Inflammatory macrophage treated with lipopolysaccharide for 1 hour (primary cell): ENCODE measurements around the gene TAS1R2.

Experiments
- DNase-seq, 2 donors: peaks; one replicate each; pipeline ENCODE4 v3.0.0-alpha.2; 2020 to 2022

The TAS1R2 gene

DNA sequence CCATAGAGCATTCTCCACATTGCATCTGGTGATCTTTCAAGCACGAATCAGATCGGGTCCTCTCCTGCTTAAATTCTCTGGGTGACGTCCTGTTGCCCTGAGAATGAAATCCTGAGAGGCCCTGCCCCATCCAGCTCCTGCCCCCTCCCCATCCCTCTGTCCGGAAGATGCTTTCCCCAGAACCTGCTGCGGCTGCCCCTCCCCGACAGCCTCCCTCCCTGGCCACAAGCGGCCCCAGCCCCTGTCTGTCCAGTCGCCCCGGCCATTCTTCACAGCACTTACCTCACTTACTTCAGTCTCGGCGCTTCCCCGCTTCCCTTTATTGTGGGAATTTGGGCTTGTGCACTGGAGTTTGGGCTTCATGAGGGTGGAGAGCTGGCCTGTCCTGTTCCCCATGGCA, 40.3 kb downstream of the TAS1R2 start:
- no peak for DNase-seq

DNA sequence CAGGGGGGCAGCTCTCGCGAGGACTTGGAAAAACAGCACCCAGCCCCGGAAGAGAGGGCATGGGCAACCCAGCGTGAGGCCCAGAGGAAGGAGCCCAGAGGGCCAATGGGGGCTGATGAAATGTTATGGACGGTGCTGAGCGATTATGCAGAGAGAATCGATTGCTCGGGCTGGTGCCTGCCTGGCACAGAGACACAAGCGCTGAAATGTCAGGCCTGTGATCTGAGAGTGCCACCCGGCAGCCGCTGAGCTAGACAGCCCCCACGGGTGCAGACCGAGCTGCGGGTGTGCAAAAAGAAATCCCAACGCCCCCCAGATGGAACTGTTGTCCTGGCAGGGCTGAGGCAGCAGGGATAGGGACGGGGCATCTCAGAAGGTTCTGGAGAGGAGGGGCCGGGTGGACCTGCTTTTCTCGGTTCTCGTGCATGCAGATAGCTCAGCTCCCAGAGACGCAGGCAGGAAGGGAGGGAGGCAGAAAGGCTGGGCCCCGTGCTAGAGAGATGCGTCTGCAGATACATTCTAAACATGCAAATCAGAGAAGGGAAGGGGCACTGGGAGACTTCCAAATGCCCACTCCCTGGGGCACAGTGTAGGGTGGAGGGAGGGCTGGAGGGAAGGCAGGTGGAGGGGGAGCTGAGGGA, 41.5 kb downstream of the TAS1R2 start:
- DNase-seq, result no peak

DNA sequence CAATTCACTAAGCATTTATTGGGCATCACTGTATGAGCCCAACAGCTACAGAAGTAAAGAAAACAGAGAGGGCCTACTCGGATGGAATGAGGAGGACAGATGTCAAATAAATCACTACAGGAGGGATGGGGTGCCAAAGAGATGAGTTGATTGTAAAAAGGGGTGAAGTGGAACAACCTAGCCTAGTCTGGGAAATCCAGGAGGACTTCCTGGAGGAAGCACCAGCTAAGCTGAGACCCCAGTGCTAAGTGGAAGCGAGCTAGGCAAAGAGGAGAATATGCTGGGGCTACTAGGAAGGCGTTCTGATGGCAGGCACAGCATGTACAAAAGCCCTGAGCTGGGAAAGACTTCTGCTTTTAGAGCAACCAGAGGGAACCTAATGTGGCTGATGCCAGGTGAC, 42.1 kb downstream of the TAS1R2 start:
- DNase-seq, result no peak

DNA sequence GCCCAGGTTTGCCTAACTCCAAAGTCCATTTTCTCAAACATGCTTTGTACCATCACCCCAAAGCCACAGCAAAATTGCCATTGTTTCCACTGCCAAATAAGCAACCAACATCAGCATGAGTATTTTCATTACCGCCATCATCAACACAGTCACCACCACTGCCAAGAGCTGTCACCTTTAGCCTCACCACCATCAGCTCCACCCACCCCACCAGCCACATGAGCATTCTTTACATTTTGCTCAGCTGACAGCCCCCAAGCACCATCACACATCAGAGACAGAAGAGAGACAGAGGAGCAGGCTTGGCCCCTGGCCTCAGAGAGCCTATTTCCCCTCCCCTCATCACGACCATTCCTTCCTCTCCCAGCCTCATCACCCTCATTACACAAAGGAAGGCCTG, 42.7 kb downstream of the TAS1R2 start:
- DNase-seq, result no peak

DNA sequence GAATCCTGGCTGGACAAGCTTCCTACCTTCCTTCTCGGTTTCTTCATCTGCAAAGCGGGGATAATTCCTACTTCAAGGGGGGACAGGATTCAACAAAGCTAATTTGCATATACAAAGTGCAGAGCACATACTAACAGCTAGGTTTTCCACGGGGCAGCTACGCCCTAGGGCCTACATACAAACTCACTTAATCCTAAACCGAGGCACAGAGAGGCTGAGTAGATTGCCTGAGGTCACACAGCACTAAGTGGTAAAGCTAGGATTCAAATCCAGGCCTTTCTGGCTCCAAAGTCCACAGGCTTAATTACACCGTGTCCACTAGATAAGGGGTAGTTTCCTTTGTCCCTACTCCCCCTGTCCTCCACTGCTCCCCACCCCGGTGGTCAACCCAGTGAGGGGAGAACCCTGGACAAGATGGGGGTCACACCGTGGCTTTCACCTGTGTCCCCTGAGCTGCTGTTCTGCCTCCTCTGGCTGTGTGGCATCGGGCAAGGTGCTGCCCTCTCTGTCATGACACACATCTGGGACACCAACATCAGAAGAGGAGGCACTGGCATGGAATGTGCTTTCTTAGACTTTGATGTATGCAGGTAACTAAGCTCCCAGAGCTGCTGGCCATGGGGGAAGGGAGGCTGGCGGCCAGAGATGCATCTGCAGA, 44.5 kb downstream of the TAS1R2 start:
- DNase-seq, result no peak

DNA sequence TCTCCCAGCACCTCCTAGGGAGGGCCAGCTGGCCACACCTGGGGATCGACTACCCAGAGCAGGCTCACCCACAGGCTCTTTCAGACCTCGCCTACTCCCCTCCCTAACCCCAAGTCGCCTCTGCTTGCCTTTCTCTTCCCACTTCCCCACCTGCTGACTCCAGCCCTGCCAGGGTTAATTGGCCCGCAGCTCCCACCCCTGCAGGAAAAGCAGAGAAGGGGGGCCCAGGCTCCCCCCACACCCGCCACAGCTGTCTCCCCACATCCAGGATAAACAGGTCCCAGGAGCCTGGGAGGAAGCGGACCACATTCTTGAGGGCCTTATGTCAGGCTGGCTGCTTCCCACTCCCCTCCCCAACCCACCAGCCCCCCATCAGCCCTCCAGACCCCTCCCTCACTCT, 45.0 kb downstream of the TAS1R2 start:
- no peak for DNase-seq

DNA sequence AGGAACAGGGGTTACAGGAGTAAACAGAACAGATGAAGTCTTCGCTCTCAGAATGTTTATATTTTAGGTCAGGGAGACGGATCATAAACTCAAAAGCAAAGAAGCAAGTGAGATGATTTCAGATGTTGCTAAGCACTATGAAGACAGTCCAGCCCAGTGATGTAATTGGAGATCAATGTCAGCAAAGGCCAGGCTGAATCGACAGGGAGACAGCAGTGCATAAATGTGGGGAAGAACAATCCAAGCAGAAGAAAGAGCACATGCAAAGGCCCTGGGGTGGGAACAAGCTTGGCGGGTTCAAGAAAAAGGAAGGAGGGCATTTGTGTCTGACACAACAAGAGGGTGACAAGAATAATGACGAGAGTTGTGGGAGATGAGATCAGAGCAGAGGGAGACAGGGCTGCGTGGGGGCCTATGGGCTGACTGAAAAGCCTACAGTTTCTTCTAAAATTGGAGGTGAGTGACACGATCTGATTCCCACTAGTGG, 47.0 kb downstream of the TAS1R2 start:
- DNase-seq, result no peak

DNA sequence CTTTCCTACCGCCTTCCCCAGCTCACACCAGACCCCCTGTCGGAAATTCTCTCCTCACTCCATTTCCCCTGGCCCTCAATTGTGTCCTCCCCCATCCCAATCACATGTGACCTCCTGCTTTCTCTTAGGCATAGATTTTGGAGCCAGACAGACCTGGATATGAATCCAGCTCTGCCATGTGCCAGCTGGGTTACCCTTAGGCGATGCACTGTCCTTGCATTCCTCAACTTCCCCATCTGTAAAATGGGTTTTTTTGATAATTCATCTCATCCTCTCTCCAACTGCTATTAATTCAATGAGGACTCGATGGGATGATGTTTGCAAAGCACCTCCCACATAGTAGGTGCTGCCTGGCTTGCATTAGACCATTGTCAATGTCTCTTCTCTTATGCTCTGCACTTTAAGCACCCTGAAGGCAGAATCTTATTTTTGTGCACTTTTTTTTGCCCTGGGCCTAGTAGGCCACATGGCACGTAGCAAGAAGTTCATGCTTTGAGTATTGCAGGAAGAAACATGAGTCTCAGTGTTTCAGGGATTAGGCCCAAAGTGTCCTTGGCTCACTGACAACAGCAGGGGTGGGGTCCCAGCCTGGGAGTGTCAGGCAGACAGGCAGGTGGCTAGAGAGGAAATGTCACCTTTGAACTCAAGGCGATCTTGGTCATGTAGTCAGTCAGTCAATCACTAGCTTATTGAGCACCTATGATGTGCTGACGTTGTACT, 47.6 kb downstream of the TAS1R2 start:
- DNase-seq, result no peak

DNA sequence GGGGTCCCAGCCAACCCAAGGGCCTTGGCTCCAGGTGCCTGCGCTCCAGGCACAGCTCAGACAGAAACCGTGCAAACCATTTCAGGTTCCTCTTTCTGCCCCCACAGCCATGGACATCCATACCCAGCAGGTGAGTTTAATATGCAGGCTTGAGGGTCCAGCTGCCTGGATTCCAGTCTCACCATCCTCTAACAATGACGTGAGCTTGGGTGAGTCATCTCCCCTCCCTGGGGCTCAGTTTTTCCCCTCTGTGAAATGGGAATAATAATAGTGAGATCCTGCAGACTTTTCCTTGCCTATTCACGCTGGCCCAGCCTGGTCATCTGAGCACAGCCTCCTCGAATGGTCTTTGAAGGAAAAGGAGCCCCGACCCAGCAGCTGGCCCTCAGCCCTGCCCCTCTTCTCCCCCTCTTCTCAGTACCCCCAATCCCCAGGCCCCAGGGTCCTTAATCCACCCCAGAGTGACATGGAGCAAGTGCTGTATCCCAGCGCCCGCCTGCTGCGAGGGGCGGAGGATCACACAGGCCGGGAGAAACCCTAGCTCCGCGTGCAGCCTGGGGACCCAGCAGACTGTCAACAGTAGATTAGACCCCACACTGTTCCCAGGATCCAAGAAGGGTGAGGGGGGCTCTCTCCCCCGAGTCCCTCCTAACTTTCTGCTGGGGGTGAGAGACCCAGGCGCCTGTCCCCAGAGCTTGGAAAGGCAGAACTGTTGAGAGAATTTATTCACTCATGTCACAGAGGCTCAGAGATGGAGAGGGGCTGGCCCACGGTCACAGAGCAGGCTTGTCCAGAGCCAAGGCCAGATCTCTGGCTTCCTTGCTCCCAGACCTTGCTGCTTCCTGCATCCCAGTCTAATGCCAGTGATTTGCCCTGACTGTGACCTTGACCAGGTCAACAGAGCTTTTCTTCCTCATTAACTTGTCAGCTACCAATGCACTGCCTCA, 49.2 kb downstream of the TAS1R2 start:
- no peak for DNase-seq

DNA sequence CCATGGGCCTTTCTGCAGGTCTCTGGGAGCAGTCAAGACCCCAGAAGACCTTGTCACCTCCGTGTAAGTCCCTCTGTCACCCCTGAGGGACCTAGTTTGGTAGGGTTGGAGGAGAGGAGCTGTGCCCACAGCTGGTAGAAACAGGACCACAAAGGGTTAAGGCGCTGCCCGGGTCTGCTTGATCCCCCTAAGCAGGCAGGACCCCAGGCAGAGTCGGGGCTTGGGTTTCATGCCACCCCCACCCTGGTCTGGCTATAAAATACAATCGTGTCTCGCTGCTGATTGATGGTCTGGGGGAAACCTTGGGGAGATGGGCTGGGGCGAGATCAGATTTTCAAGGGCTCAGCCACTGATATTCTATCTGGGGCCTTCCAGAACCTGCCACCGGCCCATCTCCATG, 50.9 kb downstream of the TAS1R2 start:
- DNase-seq, result no peak

DNA sequence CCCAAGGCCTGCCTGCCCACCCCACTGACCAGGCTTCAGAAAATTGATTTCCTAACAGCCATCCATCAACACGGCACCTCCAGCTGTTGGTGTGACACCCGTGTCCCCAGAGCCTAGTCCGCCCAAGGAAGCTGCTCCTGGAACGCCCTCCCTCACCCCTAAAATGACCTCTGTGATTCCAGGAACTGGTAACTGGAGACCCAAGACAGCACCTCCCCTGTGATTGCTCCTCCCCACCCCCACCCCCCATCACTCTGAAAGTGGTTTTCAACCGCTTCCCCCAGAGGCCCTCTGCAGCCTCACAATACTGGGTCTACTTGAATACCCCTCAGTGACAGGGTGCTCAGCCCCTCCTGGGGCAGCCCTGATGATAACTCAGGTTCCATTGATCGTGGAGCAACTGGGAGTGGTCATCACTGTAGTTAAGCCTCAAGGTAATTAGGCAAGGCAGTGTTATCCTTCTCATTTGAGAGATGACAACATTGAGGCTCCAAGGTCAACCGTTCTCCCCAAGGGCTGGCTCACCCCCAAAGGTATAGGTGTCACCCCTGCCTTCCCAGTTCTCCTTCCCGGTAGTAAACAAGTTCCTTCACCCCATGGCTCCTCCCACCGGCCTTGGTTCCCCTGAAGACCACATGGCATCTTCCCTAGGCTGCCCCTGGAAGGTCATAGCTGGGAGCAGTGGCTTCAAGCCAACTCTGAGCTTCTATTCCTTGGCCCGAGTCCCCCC, 52.0 kb downstream of the TAS1R2 start:
- DNase-seq, result no peak

DNA sequence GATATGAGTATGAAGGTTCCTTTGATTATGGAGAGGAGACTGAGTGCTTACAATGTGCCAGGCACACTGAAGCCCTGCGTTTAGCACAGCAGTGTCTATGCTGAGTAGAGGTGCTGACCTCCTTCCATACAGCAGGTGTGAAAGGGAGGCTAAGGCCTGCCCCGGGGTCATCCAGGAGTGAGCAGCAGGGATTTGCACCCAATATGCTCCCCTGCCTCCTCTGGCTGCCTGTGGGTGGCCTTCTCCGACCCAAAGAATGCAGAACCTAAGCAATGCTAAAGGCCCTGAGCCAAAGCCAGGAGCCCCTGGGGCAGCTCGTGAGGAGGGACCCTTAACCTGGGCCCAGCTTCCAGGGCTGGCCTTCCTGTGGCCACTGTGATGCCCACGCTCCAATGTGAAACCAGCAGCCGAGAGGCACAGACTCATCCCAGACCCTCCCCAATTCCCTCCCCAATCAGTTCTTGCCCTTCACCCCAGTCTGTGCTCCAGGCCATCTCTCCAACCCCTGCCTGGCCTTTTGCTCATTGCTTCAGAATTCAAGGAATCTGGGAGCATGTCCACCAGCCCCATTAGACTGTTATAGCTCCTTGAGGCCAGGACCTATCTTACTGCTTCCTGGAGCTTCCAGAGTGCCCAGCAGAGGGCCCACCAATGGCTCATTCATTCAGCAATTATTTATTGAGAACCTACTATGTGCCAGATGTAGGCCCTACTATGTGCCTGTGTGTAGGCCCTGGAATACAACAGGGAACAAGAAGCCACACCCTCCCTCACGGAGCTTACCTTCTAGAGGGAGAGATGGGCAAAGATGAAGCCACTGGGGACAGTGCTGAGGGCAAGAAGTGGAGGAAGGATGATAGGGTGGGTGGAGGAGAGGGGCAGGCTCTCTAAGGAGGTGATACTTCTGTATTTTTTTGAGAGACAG, 53.3 kb downstream of the TAS1R2 start:
- no peak for DNase-seq

DNA sequence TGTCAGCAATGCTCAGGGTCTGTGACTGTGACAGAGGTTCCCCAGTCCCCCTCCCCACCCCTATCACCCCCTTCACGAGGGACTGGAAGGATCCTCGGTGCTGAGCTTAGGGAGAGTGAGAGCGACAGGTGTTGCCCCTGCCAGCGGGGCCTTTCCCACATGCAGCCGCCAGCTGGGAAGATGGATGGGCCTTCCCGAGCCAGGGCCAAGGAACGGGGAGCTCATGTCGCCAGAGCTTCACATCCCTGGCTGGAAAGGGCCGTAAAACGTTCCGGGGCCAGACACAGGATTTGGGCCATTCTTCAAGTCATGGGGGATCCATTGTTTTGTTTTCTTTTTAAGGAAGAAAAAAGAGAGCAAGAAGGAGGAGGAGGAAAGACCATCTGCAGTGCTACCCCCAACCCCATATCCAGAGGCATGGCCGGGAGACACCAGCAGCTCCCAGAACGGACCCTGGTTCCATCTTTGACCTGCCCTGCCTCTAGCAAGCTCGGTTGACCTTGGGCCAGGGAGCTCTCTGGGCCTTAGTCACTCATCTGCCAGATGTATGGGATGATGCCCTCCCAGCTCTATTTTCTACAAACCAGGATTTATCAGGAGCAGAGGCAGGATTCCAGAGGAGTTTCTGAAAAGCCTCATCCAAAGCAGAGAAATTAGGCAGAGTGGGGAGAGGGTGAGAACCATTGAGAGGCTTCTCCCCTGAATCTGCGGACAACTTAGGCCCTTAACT, 54.1 kb downstream of the TAS1R2 start:
- no peak for DNase-seq

DNA sequence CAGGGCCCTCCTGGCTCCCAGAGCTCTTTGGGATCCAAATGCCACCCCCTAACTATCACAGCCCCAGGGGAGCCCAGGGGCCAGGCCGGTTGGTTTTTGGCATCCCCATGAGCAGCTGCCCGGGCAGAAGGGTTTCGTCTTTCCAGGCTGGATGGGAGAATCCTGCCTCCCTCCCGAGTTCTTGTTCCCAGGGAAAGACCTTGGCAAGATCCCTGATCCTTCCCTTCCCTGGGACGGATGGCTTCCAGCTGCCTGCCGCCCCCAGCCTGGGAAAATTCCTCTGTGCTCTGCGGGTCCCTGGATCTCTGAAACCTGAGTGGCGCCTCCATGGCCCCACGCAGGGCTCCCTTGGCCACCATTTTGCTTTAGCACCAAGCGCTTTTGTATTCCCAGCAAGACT, 55.6 kb downstream of the TAS1R2 start:
- DNase-seq, result no peak

DNA sequence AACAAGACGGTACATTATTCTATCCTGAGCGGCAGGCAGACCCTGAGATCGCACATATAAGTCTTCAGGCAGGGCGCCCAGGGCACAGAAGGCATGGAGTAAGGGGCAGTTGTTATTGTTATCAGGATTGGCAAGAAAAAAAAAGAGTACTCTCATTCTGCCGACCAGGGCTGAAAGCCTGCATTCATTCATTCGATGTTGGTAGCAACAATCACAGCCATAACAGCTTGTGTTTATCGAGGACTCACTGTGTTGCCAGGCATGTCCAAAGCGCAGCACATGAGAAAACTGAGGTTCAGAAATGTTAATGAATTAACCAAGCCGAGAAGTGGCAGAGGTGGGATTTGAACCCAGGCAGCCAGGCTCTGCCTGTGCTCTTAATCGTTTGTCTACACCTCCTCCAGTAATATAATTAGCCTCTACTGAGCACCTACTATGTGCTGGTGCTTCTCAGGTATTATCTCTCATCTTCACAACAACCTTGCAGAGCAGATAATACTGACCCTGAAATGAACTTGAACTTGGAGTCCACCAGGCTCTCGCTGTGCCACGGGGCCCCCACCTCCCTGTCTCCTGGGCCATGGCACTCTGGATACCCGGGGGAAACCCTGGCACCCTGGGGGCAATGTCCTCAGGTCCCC, 56.2 kb downstream of the TAS1R2 start:
- DNase-seq, result no peak

DNA sequence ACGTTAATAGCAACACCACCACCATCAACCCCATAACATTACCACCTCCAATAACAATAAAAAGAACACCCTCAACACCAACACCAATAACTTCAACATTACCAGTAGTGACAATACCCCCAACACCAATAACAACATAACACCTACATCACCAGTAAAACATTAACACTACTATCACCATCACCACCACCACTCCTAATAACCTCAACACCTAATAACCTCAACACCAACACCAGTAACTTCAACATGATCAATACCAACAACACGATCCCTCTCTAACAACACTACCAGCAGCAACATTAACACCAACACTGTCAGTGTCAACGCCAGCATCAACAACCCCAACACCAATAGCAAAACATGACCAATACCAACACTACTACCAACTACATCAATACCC, 57.2 kb downstream of the TAS1R2 start:
- DNase-seq, result no peak

DNA sequence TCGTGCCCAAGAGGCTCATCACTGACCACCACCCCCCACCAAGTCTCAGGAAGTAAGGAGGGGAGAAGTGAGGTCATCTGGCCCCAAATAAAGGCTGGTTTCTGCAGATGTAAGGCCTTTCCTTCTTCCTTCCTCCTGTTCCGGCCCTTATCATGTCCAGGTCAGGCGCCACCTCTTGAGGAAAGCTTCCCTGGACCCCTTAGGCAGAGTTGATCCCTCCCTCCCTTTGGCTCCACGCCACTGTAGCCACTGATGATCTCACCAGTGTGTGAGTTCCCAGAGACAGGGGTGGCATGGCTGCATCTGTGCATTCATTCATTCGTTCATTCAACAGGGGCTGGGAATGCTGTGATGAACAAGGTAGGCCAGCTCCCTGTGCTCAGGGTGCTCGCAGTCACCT, 59.2 kb downstream of the TAS1R2 start:
- DNase-seq, result no peak

DNA sequence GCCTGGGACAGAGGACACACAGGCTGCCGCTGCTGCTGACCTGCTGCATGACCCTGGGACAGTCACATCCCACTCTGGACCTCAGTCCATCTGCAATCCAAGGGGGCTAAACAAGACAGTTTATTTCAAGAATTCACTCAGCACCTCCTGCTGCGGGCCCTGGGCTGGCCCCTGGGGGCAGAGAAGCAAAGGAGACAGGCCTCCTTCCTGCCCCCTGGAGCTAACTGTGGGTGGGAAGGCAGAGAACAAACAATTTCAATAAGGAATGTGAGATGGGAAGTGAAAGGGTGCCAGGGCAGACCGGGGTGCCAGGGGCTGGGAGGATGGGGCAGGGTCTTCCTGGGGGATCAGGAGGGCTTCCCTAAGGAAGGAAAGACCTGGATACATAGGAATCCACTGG, 60.0 kb downstream of the TAS1R2 start:
- no peak for DNase-seq

DNA sequence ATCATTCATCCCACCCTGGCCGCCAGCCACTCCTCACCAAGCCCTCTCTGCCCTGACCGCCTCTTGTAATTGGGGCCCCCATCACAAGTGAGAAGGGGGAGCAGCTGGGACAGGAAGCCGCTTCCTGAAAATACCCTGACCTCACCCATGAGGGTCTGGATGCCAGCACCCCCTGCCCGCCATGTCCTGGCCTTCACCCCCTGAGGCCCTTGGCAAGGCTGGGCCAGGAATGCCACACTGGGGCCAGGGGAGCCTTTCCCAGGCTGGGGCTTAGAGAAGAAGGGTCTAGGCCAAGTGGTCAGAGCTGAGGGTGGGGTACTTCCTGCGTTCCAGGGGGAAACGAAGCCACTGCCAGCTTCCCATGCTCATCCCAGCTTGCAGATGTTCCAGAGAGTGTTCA, 60.5 kb downstream of the TAS1R2 start:
- no peak for DNase-seq

DNA sequence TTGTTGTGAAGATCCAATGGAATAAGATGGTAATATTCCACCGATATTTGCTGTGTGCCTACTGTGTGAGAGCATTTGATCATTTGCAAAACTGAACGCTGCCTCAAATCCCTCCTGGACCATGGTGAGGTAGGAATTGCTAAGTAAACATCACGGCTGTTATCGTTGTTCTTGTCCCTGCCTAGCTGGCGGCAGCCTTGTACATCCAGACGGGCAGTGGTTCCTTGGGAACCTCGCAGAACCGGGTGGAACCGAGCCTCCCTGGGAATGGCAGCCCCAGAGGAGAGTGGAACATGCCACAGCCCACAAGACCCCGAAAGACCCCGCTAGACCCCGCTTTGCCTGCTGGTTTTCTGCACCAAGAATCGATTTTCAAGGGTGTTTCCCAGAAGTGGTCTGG, 60.9 kb downstream of the TAS1R2 start:
- no peak for DNase-seq
